MM.1S (cell line): ENCODE results near the gene WFDC10B.

Experiments used
- CTCF ChIP-seq: fragments of 300-600 bp; sonication (generic); IDR thresholded peaks from 2 replicates; pipeline ENCODE4 v1.5.1; 2016; ENCODE audit warnings: antibody characterized with exemption, low read length, mixed read lengths
- EZH2 ChIP-seq: fragments of 300-600 bp; sonication (generic); optimal IDR thresholded peaks from 2 replicates; pipeline ENCODE3; 2017; ENCODE audit warnings: low read depth, mild to moderate bottlenecking, antibody characterized with exemption, low read length, mixed read lengths
- EZH2phosphoT487 ChIP-seq: fragments of 300-600 bp; sonication (generic); IDR thresholded peaks from 2 replicates; pipeline ENCODE4 v1.6.1; 2018; ENCODE audit warnings: antibody characterized with exemption, low read length

- TF ChIP-seq CTCF (no peak), EZH2 (no peak), EZH2phosphoT487 (no peak)
Observed at GRCh38 chr20:45646875-45647274, 57.9 kb downstream of the WFDC10B start.
